Subcutaneous adipose tissue (tissue), 4 donors: Measurements from ENCODE around the gene AGPAT3. TPM values are rescaled to one million over a fixed set of nuclear protein-coding genes. Genes with fewer than 3 reads are reported as not detected.

ENCODE experiments used
- total RNA-seq, 4 donors: library from RNA; depleted of rRNA; stranded (reverse); fragments of >200 nt; gene quantifications; one replicate each; pipeline ENCODE4 v1.1.0, GENCODE V29; 2016
- TF ChIP-seq, protein P1 (sequence below): fragments of 450-650 bp; IDR thresholded peaks from one replicate; pipeline ENCODE4 v1.5.1; 2016; ENCODE audit warnings: low read depth, mild to moderate bottlenecking, control low read depth, antibody characterized with exemption, moderate library complexity

The AGPAT3 gene
- total RNA-seq, 4 donors from 2014 or later: 29.7 to 66.5 (median 33.8) TPM

DNA sequence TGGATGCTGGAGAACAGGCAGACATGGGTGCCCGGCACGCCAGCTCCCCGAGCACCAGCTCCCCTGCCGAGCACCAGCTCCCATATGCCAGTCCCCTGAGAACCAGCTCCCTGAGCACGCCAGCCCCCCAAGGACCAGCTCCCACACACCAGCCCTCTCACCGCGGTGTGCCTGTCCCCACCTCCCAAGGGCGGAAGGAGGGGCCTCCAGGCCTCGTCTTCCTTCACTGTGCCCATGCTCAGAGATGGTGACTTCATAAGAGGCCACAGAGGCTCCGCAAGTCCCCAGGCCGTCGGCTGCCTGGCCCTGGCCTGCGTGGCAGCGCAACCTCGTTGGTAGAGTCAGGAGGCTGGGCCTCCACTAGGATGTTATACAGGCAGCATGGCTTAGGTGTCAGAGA lies 69.1 kb downstream of the AGPAT3 start:
- TF ChIP-seq, protein P1, sequence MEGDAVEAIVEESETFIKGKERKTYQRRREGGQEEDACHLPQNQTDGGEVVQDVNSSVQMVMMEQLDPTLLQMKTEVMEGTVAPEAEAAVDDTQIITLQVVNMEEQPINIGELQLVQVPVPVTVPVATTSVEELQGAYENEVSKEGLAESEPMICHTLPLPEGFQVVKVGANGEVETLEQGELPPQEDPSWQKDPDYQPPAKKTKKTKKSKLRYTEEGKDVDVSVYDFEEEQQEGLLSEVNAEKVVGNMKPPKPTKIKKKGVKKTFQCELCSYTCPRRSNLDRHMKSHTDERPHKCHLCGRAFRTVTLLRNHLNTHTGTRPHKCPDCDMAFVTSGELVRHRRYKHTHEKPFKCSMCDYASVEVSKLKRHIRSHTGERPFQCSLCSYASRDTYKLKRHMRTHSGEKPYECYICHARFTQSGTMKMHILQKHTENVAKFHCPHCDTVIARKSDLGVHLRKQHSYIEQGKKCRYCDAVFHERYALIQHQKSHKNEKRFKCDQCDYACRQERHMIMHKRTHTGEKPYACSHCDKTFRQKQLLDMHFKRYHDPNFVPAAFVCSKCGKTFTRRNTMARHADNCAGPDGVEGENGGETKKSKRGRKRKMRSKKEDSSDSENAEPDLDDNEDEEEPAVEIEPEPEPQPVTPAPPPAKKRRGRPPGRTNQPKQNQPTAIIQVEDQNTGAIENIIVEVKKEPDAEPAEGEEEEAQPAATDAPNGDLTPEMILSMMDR: no peak

DNA sequence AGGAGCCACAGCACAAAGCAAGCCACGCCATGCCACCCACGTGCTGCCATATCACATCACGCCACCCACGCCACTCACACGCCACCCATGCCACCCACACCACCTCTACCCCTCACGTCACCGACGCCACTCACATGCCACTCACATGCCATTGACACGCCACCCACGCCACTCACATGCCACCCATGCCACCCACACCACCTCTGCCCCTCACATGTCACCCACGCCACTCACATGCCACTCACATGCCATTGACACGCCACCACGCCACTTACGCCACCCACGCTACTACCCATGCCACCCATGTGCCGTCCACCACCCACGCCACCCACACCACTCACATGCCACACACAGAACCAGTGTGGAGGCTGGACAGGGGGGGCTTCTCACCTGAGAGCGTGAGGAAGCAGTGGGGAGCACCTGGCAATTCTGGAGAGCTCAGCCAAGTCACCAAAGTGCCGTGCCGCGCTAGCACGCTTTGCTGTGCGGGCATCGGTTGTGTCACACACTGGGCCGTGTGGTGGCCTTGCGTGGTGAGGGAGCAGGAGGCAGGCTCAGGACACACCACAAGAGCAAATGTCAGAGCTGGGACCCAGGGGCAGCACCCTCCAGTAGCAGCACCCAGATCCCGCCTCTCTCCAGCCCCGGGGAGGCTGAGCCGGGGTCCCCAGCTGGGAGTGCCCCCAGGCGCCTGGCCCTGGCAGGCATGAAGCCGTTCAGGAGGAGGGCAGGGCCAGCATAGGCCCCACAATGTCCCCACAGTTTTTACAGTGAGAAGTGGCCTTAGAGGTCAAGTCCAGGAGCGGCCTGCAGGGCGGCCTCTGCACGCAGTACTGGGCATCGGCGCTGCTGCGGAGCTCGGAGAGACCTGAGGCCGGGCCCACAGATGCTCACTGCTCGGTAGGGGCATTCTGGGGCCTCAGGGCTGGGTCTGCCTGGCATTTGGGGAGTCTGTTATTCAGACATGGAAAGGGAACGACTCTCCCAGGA lies 70.0 kb downstream of the AGPAT3 start:
- TF ChIP-seq, protein P1: no peak

DNA sequence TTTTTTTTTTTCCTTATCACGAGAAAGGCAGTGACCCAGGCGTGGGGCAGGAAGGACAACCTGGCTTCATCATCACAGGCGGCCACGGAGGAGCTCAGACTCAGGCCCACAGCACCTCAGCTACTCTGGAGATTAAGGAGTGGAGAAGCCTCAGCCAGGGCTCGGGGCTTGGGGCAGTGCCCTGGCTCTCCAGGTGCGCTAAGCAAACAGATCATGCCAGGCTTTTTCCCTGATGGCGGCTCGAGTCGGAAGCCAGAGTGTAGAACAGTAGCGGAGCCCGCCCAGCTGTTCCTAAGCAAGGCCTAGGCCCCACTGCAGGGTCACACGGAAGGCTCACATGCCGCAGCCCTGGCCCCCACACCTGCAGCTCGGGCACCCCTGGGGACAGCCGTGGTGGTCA lies 70.7 kb downstream of the AGPAT3 start:
- TF ChIP-seq, protein P1: no peak

DNA sequence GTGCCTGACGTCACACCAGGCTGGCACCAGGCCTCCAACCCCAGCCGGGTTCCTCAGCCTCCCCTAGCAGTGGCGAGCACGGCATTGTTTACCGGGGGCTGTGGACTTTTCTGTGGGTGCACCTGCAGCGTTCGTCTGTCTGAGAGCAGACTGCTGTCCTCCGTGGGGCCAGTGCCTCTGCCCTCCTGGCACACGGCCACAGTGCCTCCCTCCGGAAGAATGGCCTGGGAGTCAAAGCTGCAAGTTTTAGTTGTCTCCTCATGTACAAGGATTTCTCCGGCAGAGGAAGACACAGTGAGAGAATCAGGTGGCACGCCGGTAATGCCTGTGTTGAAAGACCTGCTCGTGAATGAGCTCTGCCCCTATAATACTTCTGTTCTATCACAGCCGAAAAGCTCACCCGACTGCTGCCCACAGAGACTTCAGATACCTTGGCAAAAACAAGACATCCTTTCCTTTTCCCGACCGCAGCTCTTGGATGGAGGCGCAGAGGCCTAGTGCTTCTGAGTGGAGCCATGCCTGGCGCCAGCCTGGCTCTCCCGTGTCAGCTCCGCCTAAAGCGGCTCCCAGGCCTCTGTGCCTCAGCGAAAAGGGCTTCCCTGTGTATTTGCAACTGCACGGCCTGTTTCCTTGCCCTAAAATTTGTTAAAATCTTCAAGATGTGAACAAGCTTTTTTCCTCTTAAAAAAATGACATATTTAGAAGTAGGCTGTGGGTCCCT lies 71.4 kb downstream of the AGPAT3 start:
- TF ChIP-seq, protein P1: no peak

DNA sequence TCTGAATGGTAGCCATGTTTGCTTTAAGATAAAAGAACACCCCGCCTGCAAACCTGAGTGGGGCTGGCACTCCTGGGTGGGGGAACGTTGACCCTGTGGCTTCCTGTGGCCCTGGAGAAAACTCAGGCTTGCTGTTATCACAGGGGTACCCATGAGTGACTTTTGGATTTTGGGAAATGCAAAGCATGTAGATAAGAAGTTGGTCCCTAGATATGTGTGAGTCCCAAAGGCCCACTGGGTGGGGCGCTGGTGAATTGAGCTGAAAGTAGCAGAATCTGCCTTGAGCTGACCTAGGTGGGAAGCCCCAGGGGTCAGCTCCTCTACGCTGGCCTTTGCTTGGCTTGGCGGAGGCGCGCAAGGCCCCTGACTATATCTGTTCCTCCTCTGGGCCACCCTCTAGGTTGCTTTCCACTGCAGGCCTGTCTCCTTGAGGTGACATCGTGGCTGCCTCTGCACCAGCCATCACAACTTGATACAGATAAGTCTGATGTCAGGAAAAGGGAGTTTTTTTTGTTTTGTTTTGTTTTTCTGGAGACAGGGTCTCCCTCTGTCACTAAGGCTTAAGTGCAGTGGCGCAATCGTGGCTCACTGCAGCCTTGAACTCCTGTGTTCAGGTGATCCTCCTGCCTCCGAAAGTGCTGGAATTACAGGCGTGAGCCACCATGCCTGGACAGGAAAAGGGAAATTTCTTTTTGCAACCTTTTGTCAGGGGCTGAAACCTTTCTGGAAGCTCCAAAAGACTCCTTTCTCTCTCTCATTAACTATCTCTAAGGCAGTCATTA lies 72.2 kb downstream of the AGPAT3 start:
- TF ChIP-seq, protein P1: no peak

DNA sequence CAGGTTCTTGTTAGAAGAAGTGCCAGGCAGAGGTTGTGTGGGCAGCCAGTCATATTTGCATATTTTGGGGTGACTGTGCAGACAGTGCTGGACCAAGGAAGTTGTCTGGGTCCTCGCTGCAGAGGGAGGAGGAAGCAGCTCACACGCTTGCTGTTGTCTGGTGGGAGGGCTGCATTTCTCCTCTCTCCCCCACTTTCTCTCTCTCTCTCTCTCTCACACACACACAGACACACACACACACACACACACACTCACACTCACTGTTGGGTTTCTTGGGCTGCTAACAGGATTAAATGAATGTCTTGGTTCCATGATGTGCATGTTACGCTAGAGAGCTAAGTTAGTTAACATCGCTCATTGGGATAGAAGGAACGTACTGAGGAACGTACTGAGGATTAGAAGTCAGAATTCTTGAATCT lies 72.9 kb downstream of the AGPAT3 start:
- TF ChIP-seq, protein P1: no peak
